Activated CD4-positive, alpha-beta T cell treated with anti-CD3 and anti-CD28 coated beads, Interleukin-2, amount 10 ng/mL, durations not matched to agents 24 days and 14 days (primary cell): Measurements from ENCODE around the gene MAP3K10. TPM values are rescaled to one million over a fixed set of nuclear protein-coding genes. Genes with fewer than 3 reads are reported as not detected.
A peak's percentile ranks its signal among the peaks of the same experiment; 100 is the strongest.
"Not testable (repeated sequence)": the region's sequence is repeated elsewhere in the genome, so short reads cannot be mapped to it uniquely, and the experiment has no call there.

Source experiments
- DNase-seq: peaks from one replicate; pipeline ENCODE4 v3.0.0; 2022
- H3K27ac Mint-ChIP-seq: one replicate; pipeline ENCODE4 v1.8.0; 2022; ENCODE audit warnings: mild to moderate bottlenecking, mixed read lengths
- H3K27me3 Mint-ChIP-seq: one replicate; pipeline ENCODE4 v1.8.0; 2022; ENCODE audit warnings: mixed read lengths
- H3K36me3 Mint-ChIP-seq: one replicate; pipeline ENCODE4 v1.8.0; 2022; ENCODE audit warnings: low read depth, mild to moderate bottlenecking, mixed read lengths
- H3K4me1 Mint-ChIP-seq: one replicate; pipeline ENCODE4 v1.8.0; 2021; ENCODE audit warnings: mixed read lengths
- H3K4me3 Mint-ChIP-seq: one replicate; pipeline ENCODE4 v1.8.0; 2022; ENCODE audit warnings: mild to moderate bottlenecking, moderate library complexity, mixed read lengths
- H3K9me3 Mint-ChIP-seq: one replicate; pipeline ENCODE4 v1.8.0; 2021; ENCODE audit warnings: mixed read lengths
- intact Hi-C: fragments of 100-400 bp; cut with micrococcal nuclease; formaldehyde crosslinking; loops from one replicate; pipeline ENCODE4 v1.15.1; 2023
- total RNA-seq: library from RNA; stranded (reverse); gene quantifications from 2 replicates; pipeline ENCODE4 v1.2.3, GENCODE V29; 2022

Gene MAP3K10
- total RNA-seq, 1 donor from 2014 or later = 16.6 TPM

- Mint-ChIP-seq H3K9me3 (no peaks in the 10 kb centered on the region), H3K36me3 (no peaks in the 10 kb centered on the region), H3K4me3 (no peak overlapping the region), H3K27ac (no peak overlapping the region), H3K27me3 (no peaks in the 10 kb centered on the region), H3K4me1 (peaks cover 8% of the 10 kb centered on the region)
- DNase-seq = no peak
- intact Hi-C loops = no loop called here
These were observed 31.5 kb upstream of the MAP3K10 start for GRCh38 chr19:40159744-40160143.

GRCh38 chr19:40162104-40162503, 29.1 kb upstream of the MAP3K10 start:
- no peaks in the 10 kb centered on the region for H3K36me3 Mint-ChIP-seq
- H3K4me3 Mint-ChIP-seq = no peak overlapping the region
- no peak overlapping the region for H3K27ac Mint-ChIP-seq
- no peak for DNase-seq
- H3K4me1 Mint-ChIP-seq = peaks cover 9% of the 10 kb centered on the region
- no peaks in the 10 kb centered on the region for H3K27me3 Mint-ChIP-seq
- no peaks in the 10 kb centered on the region for H3K9me3 Mint-ChIP-seq
- intact Hi-C loops = no loop called here

- Mint-ChIP-seq H3K36me3 (no peaks in the 10 kb centered on the region), H3K4me1 (peaks cover 9% of the 10 kb centered on the region), H3K27me3 (no peaks in the 10 kb centered on the region), H3K4me3 (no peak overlapping the region), H3K27ac (no peak overlapping the region), H3K9me3 (no peaks in the 10 kb centered on the region)
- DNase-seq = no peak
- intact Hi-C loops = no loop called here
These were observed 27.6 kb upstream of the MAP3K10 start for GRCh38 chr19:40163541-40164129.

- H3K27ac Mint-ChIP-seq = peak overlapping the region; percentile 4
- DNase-seq = peak; percentile 88
- intact Hi-C loops = loop anchor here (1.0 kb wide), 1 partner anchor 26 kb away; no protein-coding TSS in a partner anchor
- no peaks in the 10 kb centered on the region for H3K36me3 Mint-ChIP-seq
- H3K4me3 Mint-ChIP-seq = no peak overlapping the region
- no peaks in the 10 kb centered on the region for H3K27me3 Mint-ChIP-seq
- H3K9me3 Mint-ChIP-seq = no peaks in the 10 kb centered on the region
- peaks cover 9% of the 10 kb centered on the region for H3K4me1 Mint-ChIP-seq
These were observed 25.8 kb upstream of the MAP3K10 start for GRCh38 chr19:40165362-40165937.

GRCh38 chr19:40169482-40170302, 21.5 kb upstream of the MAP3K10 start:
- H3K27ac Mint-ChIP-seq, DNase-seq, H3K36me3 Mint-ChIP-seq, intact Hi-C loops, H3K9me3 Mint-ChIP-seq, H3K4me3 Mint-ChIP-seq, H3K4me1 Mint-ChIP-seq, H3K27me3 Mint-ChIP-seq: not testable (repeated sequence)

- not testable (repeated sequence) for H3K27me3 Mint-ChIP-seq
These were observed 20.8 kb upstream of the MAP3K10 start for GRCh38 chr19:40170303-40170989.

GRCh38 chr19:40171293-40171692, 19.9 kb upstream of the MAP3K10 start:
- DNase-seq, H3K36me3 Mint-ChIP-seq, H3K27me3 Mint-ChIP-seq, H3K27ac Mint-ChIP-seq, H3K4me3 Mint-ChIP-seq, H3K4me1 Mint-ChIP-seq, H3K9me3 Mint-ChIP-seq, intact Hi-C loops: not testable (repeated sequence)

More at GRCh38 chr19:40170303-40170989, 20.8 kb upstream of the MAP3K10 start:
- H3K4me1 Mint-ChIP-seq, intact Hi-C loops, DNase-seq, H3K36me3 Mint-ChIP-seq, H3K4me3 Mint-ChIP-seq, H3K27ac Mint-ChIP-seq, H3K9me3 Mint-ChIP-seq: not testable (repeated sequence)

GRCh38 chr19:40174092-40174491, 17.1 kb upstream of the MAP3K10 start:
- H3K36me3 Mint-ChIP-seq = no peaks in the 10 kb centered on the region
- no peaks in the 10 kb centered on the region for H3K9me3 Mint-ChIP-seq
- no peak overlapping the region for H3K27ac Mint-ChIP-seq
- H3K27me3 Mint-ChIP-seq = peaks cover 3% of the 10 kb centered on the region
- H3K4me3 Mint-ChIP-seq = no peak overlapping the region
- intact Hi-C loops = no loop called here
- no peaks in the 10 kb centered on the region for H3K4me1 Mint-ChIP-seq
- no peak for DNase-seq

GRCh38 chr19:40175820-40176219, 15.4 kb upstream of the MAP3K10 start:
- Mint-ChIP-seq H3K27me3 (peaks cover 10% of the 10 kb centered on the region), H3K9me3 (no peaks in the 10 kb centered on the region), H3K36me3 (no peaks in the 10 kb centered on the region), H3K4me1 (no peaks in the 10 kb centered on the region), H3K4me3 (no peak overlapping the region), H3K27ac (no peak overlapping the region)
- intact Hi-C loops = no loop called here
- no peak for DNase-seq

- Mint-ChIP-seq H3K36me3 (no peaks in the 10 kb centered on the region), H3K4me3 (no peak overlapping the region), H3K27ac (no peak overlapping the region), H3K27me3 (peaks cover 10% of the 10 kb centered on the region), H3K9me3 (no peaks in the 10 kb centered on the region), H3K4me1 (no peaks in the 10 kb centered on the region)
- intact Hi-C loops = no loop called here
- DNase-seq = no peak
These were observed 13.7 kb upstream of the MAP3K10 start for GRCh38 chr19:40177286-40178070.

- Mint-ChIP-seq H3K27ac (no peak overlapping the region), H3K36me3 (no peaks in the 10 kb centered on the region), H3K9me3 (no peaks in the 10 kb centered on the region), H3K27me3 (peaks cover 10% of the 10 kb centered on the region), H3K4me3 (no peak overlapping the region), H3K4me1 (no peaks in the 10 kb centered on the region)
- DNase-seq = no peak
- intact Hi-C loops = no loop called here
These were observed 12.5 kb upstream of the MAP3K10 start for GRCh38 chr19:40178756-40179155.

GRCh38 chr19:40184273-40184672, 7.0 kb upstream of the MAP3K10 start:
- H3K27ac Mint-ChIP-seq = no peak overlapping the region
- H3K4me3 Mint-ChIP-seq = no peak overlapping the region
- peaks cover 8% of the 10 kb centered on the region for H3K27me3 Mint-ChIP-seq
- intact Hi-C loops = no loop called here
- H3K36me3 Mint-ChIP-seq = no peaks in the 10 kb centered on the region
- no peaks in the 10 kb centered on the region for H3K9me3 Mint-ChIP-seq
- no peak for DNase-seq
- H3K4me1 Mint-ChIP-seq = peaks cover 4% of the 10 kb centered on the region

- H3K9me3 Mint-ChIP-seq = no peaks in the 10 kb centered on the region
- no peaks in the 10 kb centered on the region for H3K27me3 Mint-ChIP-seq
- H3K27ac Mint-ChIP-seq = no peak overlapping the region
- peak overlapping the region; percentile 72 for H3K4me3 Mint-ChIP-seq
- no peaks in the 10 kb centered on the region for H3K36me3 Mint-ChIP-seq
- intact Hi-C loops = loop anchor here (2.0 kb wide), 2 partner anchors 51 to 93 kb away; partner anchors contain the start of gene AKT2
- H3K4me1 Mint-ChIP-seq = peaks cover 26% of the 10 kb centered on the region
- peak; percentile 79 for DNase-seq
These were observed 815 bp downstream of the MAP3K10 start for GRCh38 chr19:40191836-40192646.
